ENCODE measurements around the gene ABHD12. TPM values are rescaled to one million over a fixed set of nuclear protein-coding genes. Genes with fewer than 3 reads are reported as not detected.

ABHD12 gene
- total and polyA plus RNA-seq, 3 experiments from 2014 or later: 27.3 to 35.0 (median 27.6) TPM

DNA sequence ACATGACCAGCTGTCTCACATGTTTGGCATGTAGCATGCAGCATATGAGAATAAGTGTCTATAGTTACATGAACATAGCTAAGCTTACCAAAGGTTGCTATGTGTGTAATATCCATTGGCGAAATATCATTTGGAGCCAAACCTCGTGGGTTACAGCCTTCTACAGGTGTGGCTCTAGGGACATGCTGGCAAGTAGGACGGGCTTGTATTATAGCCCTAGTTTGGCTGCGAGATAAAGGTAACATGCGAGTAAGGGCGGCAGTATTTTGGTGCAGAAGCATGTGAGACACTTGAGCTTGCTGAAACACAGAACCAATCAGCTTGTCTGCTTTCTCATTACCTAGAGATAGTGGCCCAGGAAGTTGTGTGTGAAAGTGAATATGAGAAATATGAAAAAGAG lies 6.5 kb upstream of the ABHD12 start:
- Histone ChIP-seq H3K4me1 (ENCODE audit: insufficient read depth, low read length) (no peaks in the 10 kb centered on the region), H3K9me3 (ENCODE audit: low read length) (no peaks in the 10 kb centered on the region), H3K36me3 (ENCODE audit: insufficient read depth, low read length) (no peaks in the 10 kb centered on the region), H3K27me3 (ENCODE audit: insufficient read depth, low read length, poor library complexity, severe bottlenecking) (no peaks in the 10 kb centered on the region), H3K4me3 (ENCODE audit: low read length) (no peak overlapping the region), H3K27ac (ENCODE audit: low read depth, low read length) (no peak overlapping the region)
- ChIA-PET CTCF (interaction anchor here (1.1 to 1.7 kb wide), 3 partner anchors 9 to 248 kb away, joined by 3 to 4 read pairs (median 4); partner anchors contain the start of gene PYGB), POLR2A (no interaction called here)
- Mint-ChIP-seq H3K27me3 (peaks cover 3 to 17% of the 10 kb centered on the region in 2 donors), H3K4me3 (no peak overlapping the region), H3K4me1 (no peaks in the 10 kb centered on the region), H3K9me3 (peaks cover 0 to 5% (median 2%) of the 10 kb centered on the region in 5 donors), H3K36me3 (peaks cover 0 to 3% (median 0%) of the 10 kb centered on the region in 3 donors), H3K27ac (peak overlapping the region in 1 of 8 donors; percentile 87)
- DNase-seq: no peak

DNA sequence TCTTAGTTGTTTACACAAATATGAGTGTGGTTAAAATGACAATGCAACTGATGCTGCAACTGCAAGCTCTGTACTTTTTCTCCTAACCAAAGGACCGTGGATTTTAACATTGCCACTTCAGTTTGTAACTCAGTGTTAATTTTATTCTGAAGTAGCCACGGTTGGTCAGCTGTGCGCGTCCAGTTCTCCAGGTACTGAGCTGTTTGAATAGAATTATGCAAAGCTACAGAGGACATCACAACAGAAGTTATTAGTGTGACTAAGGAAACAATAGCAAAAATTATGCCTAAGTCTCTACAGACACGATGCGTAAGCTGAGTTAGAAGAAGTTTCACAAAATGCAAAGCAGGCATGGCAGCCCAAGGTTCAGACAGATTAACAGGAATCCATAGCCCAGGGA lies 4.4 kb upstream of the ABHD12 start:
- no peak overlapping the region for H3K27ac ChIP-seq (ENCODE audit: low read depth, low read length)
- H3K4me1 ChIP-seq (ENCODE audit: insufficient read depth, low read length): peaks cover 5% of the 10 kb centered on the region
- POLR2A ChIA-PET: no interaction called here
- Mint-ChIP-seq H3K27me3 (peaks cover 1 to 11% of the 10 kb centered on the region in 2 donors), H3K4me3 (no peak overlapping the region), H3K27ac (no peak overlapping the region), H3K36me3 (no peaks in the 10 kb centered on the region), H3K4me1 (peaks cover 0 to 6% (median 1%) of the 10 kb centered on the region in 3 donors), H3K9me3 (no peaks in the 10 kb centered on the region)
- no peak overlapping the region for H3K4me3 ChIP-seq (ENCODE audit: low read length)
- H3K36me3 ChIP-seq (ENCODE audit: insufficient read depth, low read length): no peaks in the 10 kb centered on the region
- H3K27me3 ChIP-seq (ENCODE audit: insufficient read depth, low read length, poor library complexity, severe bottlenecking): no peaks in the 10 kb centered on the region
- no peaks in the 10 kb centered on the region for H3K9me3 ChIP-seq (ENCODE audit: low read length)
- CTCF ChIA-PET: interaction anchor here (1.8 kb wide), 1 partner anchor 400 kb away, joined by 9 read pairs; no protein-coding TSS in a partner anchor
- no peak for DNase-seq

DNA sequence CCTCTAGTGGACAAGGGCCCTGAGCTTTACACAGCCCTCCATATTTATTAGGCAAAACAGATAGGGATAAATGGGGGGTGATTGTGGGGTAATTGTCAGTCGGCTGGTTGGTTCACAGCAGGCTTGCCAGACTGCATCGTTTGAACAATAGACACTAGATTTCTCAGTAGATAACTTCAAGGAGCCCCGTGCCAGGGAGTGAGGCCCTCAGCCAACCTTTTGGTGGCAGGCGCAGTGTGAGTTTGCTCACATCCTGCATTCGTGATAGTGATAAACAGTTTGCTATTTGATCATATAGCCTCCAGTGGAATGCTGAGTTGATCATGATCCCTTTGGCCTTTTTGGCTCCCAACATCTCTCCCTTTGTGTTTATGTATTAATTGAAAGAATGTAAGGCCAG lies 3.6 kb upstream of the ABHD12 start:
- Mint-ChIP-seq H3K4me3 (no peak overlapping the region), H3K27ac (peak overlapping the region in 1 of 8 donors; percentile 20), H3K27me3 (peaks cover 1 to 5% of the 10 kb centered on the region in 2 donors), H3K4me1 (peaks cover 4 to 10% (median 5%) of the 10 kb centered on the region in 3 donors), H3K36me3 (peaks cover 0 to 2% (median 0%) of the 10 kb centered on the region in 3 donors), H3K9me3 (no peaks in the 10 kb centered on the region)
- Histone ChIP-seq H3K36me3 (ENCODE audit: insufficient read depth, low read length) (no peaks in the 10 kb centered on the region), H3K27me3 (ENCODE audit: insufficient read depth, low read length, poor library complexity, severe bottlenecking) (no peaks in the 10 kb centered on the region), H3K4me1 (ENCODE audit: insufficient read depth, low read length) (peaks cover 8% of the 10 kb centered on the region), H3K4me3 (ENCODE audit: low read length) (no peak overlapping the region), H3K9me3 (ENCODE audit: low read length) (no peaks in the 10 kb centered on the region), H3K27ac (ENCODE audit: low read depth, low read length) (no peak overlapping the region)
- DNase-seq: no peak
- POLR2A ChIA-PET: no interaction called here
- CTCF ChIA-PET: no interaction called here

DNA sequence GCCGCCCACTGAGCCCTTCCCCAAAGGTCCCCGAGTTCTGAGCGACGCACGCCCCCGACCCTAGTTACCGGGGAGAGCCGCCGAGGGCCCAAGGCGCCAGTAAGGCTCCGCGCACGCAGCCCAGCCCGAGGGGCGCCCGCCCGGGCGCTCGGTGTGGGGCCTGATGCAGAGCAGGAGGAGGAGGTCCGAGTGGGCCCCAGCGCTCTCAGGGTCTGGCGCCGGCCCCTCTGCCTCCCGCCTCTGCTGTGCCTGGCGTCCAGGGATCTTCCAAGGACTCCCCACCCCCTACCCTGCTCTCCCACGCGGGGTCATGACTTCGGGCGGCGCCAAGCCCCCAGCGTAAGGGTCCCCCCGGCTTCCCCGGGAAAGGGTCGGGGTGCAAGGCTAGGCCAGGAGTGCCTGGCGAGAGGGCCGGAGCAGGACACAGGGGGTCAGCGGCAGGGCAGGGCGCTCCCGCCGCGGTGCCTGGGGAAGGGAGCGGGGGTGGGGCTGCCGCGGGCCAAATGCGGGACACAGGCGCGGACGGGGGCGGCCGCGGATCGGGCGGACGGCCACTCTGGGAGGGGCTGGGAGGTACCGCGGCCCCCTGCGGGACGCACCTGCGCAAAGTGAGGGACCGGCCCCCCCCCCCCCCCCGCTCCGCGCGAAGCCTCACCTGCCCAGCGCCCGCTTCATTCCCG lies 637 bp downstream of the ABHD12 start:
- H3K9me3 Mint-ChIP-seq: no peaks in the 10 kb centered on the region
- no peaks in the 10 kb centered on the region for H3K27me3 ChIP-seq (ENCODE audit: insufficient read depth, low read length, poor library complexity, severe bottlenecking)
- POLR2A ChIA-PET: interaction anchor here (1.0 kb wide), 1 partner anchor 18 kb away, joined by 7 read pairs; the partner anchor contains the start of gene GINS1
- peaks cover 15 to 22% (median 19%) of the 10 kb centered on the region in 3 donors for H3K4me1 Mint-ChIP-seq
- CTCF ChIA-PET: no interaction called here
- peak overlapping the region; percentile 60 for H3K4me3 ChIP-seq (ENCODE audit: low read length)
- H3K27ac Mint-ChIP-seq: peak overlapping the region in 6 of 8 donors; percentile 51 to 91 (median 82)
- peak in 3 of 5 donors; percentile 1 to 27 (median 25) for DNase-seq
- peaks cover 11% of the 10 kb centered on the region for H3K4me1 ChIP-seq (ENCODE audit: insufficient read depth, low read length)
- no peaks in the 10 kb centered on the region for H3K27me3 Mint-ChIP-seq
- no peaks in the 10 kb centered on the region for H3K36me3 ChIP-seq (ENCODE audit: insufficient read depth, low read length)
- H3K27ac ChIP-seq (ENCODE audit: low read depth, low read length): peak overlapping the region; percentile 51
- peaks cover 0 to 9% (median 6%) of the 10 kb centered on the region in 3 donors for H3K36me3 Mint-ChIP-seq
- H3K9me3 ChIP-seq (ENCODE audit: low read length): no peaks in the 10 kb centered on the region
- peak overlapping the region; percentile 82 to 94 (median 86) for H3K4me3 Mint-ChIP-seq

DNA sequence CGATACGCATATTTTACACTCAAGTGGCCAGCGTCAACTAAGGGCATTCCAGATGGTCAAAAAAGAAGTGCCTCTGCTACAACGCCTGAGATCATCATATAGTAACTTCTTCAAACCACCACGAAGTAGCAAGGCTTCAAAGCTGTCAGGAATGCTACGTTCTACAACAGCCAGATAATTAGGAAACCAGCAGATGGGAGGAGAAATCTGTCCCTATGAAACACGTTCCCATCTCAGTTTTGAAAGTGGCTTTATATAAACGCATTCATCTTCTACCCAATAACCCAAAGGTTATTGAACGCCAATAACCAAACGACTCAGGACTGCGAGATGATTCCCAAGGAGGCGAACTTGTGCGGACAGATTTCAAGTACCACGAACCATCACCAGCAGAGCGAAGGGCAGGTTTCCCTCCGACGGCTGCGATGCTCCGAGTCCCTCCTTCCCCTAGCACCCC lies 1.2 kb downstream of the ABHD12 start:
- H3K36me3 ChIP-seq (ENCODE audit: insufficient read depth, low read length): no peaks in the 10 kb centered on the region
- H3K9me3 Mint-ChIP-seq: no peaks in the 10 kb centered on the region
- POLR2A ChIA-PET: no interaction called here
- no peaks in the 10 kb centered on the region for H3K9me3 ChIP-seq (ENCODE audit: low read length)
- H3K4me3 ChIP-seq (ENCODE audit: low read length): peak overlapping the region; percentile 60
- no peak for DNase-seq
- no peak overlapping the region for H3K27ac ChIP-seq (ENCODE audit: low read depth, low read length)
- H3K27me3 ChIP-seq (ENCODE audit: insufficient read depth, low read length, poor library complexity, severe bottlenecking): no peaks in the 10 kb centered on the region
- no peaks in the 10 kb centered on the region for H3K27me3 Mint-ChIP-seq
- peaks cover 11% of the 10 kb centered on the region for H3K4me1 ChIP-seq (ENCODE audit: insufficient read depth, low read length)
- peak overlapping the region; percentile 82 to 94 (median 86) for H3K4me3 Mint-ChIP-seq
- H3K36me3 Mint-ChIP-seq: peaks cover 0 to 9% (median 6%) of the 10 kb centered on the region in 3 donors
- H3K4me1 Mint-ChIP-seq: peaks cover 16 to 25% (median 19%) of the 10 kb centered on the region in 3 donors
- peak overlapping the region; percentile 35 to 91 (median 79) for H3K27ac Mint-ChIP-seq
- CTCF ChIA-PET: no interaction called here

DNA sequence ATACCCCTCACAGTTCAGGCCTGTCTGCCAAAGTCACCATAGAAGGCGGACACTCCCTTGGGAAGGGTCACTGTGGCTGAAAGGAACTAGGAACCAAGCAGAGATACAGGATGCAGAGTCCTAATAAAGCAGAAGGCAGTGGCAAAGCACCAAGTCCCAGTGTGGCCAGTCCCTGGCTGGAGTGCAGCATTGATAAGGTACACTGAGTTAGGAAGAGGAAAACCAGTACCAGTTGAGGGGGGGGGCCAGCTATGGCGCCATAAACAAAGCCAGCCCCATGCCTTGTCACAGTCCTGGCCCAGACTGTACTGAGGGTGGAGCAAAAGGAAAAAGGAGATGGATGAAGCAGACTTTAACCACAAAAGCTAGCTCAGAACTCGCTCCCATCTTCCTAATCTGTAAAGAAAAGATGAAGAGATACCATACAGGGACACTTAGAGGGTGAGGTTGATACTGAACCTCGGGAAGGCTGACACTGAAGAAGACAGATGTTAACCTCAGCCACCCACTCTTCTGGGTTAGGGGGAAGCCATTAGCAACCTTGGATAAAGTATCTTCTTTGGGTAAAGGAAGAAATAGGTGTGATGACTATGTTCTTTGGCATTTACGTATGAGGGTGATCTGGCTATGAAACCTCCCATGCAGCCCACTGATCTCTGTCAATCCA lies 7.8 kb downstream of the ABHD12 start:
- Mint-ChIP-seq H3K4me3 (no peak overlapping the region), H3K27me3 (no peaks in the 10 kb centered on the region), H3K9me3 (no peaks in the 10 kb centered on the region), H3K36me3 (peaks cover 3 to 10% (median 10%) of the 10 kb centered on the region in 3 donors), H3K4me1 (peaks cover 30 to 49% (median 43%) of the 10 kb centered on the region in 3 donors), H3K27ac (peak overlapping the region in 1 of 8 donors; percentile 65)
- no peak overlapping the region for H3K4me3 ChIP-seq (ENCODE audit: low read length)
- CTCF ChIA-PET: no interaction called here
- no peak for DNase-seq
- H3K4me1 ChIP-seq (ENCODE audit: insufficient read depth, low read length): no peaks in the 10 kb centered on the region
- H3K27me3 ChIP-seq (ENCODE audit: insufficient read depth, low read length, poor library complexity, severe bottlenecking): no peaks in the 10 kb centered on the region
- H3K9me3 ChIP-seq (ENCODE audit: low read length): no peaks in the 10 kb centered on the region
- POLR2A ChIA-PET: no interaction called here
- H3K36me3 ChIP-seq (ENCODE audit: insufficient read depth, low read length): no peaks in the 10 kb centered on the region
- no peak overlapping the region for H3K27ac ChIP-seq (ENCODE audit: low read depth, low read length)

DNA sequence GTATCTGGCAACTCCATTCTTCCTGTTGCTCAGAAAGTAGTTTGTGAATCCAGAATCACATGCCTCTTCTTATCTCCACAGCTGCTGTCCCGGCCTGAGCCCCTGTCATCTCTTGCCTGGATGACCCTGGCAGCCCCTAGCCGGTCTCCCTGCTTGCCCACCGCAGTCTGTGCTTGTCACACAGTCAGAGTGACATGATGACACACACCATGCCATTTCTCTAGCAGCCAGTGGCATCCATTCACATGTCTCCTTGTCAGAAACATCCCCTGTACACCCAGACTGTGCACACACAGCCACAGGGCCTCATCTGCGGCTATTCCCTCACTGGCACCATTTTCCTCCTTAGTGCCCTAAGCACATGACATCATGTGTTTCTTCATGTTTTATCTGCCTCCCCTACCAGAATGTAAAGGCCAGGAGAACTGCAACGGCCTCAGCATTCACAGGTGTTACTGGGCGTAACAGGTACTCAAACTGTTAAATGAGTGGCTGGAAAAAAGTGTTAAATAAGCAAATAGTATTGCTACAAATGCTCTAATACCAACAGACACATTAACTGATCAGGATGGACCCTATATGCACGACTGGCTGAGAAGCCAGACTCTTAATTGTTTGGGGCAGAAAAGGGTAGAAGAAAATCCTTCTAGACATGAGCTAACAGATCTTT lies 9.6 kb downstream of the ABHD12 start:
- no peak for DNase-seq
- no peaks in the 10 kb centered on the region for H3K36me3 ChIP-seq (ENCODE audit: insufficient read depth, low read length)
- no peaks in the 10 kb centered on the region for H3K9me3 Mint-ChIP-seq
- no peaks in the 10 kb centered on the region for H3K27me3 Mint-ChIP-seq
- CTCF ChIA-PET: no interaction called here
- H3K9me3 ChIP-seq (ENCODE audit: low read length): no peaks in the 10 kb centered on the region
- H3K4me1 ChIP-seq (ENCODE audit: insufficient read depth, low read length): no peaks in the 10 kb centered on the region
- no peak overlapping the region for H3K27ac ChIP-seq (ENCODE audit: low read depth, low read length)
- peaks cover 3 to 8% (median 7%) of the 10 kb centered on the region in 3 donors for H3K36me3 Mint-ChIP-seq
- H3K27ac Mint-ChIP-seq: peak overlapping the region in 1 of 8 donors; percentile 17
- peaks cover 31 to 46% (median 41%) of the 10 kb centered on the region in 3 donors for H3K4me1 Mint-ChIP-seq
- H3K27me3 ChIP-seq (ENCODE audit: insufficient read depth, low read length, poor library complexity, severe bottlenecking): no peaks in the 10 kb centered on the region
- H3K4me3 Mint-ChIP-seq: peak overlapping the region in 1 of 7 donors; percentile 48
- POLR2A ChIA-PET: no interaction called here
- no peak overlapping the region for H3K4me3 ChIP-seq (ENCODE audit: low read length)

Data from CD8-positive, alpha-beta memory T cell (primary cell).